GM18498 (cell line): ENCODE measurements around the gene CCDC106.

Experiments
- ATAC-seq: cut with Tn5 transposase; IDR thresholded peaks from one replicate; pipeline ENCODE4 v1.9.1; 2021; ENCODE audit warnings: mild to moderate bottlenecking, moderate library complexity; ENCODE audit not compliant: unreplicated experiment

The CCDC106 gene

DNA sequence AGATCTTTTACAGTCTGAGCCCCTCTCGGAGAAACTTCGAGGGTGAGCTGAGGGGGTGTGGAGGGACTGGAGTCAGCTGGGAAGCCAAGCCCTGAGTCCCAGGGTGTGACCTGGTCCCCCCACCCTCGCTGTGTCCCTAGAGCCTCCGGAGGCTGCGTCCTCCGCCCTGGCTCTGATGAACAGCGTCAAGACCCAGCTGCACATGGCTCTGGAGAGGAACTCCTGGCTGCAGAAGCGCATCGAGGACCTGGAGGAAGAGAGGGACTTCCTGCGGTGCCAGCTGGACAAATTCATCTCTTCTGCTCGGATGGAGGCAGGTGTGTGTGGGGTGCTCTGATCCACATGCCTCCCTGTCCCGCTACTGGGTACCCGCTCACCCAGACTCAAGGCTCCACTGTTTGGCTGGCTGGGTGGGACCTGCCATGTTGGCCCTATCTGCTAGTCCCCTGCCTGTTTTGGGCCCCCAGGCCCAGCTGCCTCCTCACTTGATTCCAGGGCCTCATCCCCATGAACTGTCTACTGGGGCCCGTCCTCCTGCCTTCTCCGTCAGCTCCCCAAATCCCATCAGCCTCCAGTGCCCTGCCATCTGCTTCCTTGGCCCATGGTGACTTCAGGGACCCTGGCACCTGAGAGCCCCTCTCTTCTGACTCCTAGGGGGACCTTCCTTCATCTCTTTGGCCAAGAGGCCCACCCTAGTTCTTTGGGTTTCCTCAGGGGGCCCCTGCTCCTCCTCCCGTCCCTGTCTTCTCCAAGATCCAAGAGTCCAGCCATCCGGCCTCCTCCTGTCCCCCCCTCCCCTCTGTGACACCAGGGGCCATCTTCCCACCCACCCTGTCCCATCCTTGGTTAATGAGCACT lies 1.5 kb downstream of the CCDC106 start:
- ATAC-seq = no peak

- no peak for ATAC-seq
These were observed 2.1 kb downstream of the CCDC106 start for GRCh38 chr19:55650126-55650557.

DNA sequence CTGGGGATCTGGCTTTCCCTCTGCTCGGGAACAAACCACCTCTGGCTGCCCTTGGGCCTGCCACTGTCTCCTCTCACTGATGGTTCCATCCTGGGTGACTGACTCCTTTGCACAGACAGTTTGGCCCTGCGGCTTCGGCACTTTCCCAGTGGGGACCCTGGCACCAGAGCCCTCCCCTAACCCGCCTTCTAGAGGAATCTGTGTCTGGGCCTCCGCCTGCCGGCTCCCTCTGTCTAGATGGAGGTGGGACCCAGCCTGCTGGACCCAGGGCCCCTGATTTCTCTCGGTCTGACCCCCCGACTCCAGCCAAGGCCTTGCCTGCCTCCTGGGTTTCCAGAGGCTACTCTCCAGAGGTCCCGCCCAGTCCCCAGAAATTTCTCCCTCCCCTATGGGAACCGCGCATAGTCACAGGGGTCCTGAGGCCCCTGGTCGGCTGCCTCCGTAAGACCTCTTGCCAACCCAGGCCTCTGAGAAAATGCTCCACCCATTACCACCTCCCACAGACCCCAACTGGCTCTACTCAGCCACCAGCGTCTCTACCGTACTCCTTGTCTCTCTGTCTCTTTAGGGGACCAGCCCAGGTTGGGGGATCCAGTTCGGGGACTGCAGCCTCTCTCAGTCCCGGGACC lies 2.7 kb downstream of the CCDC106 start:
- no peak for ATAC-seq

- ATAC-seq = no peak
These were observed 3.2 kb downstream of the CCDC106 start for GRCh38 chr19:55651236-55651635.

- no peak for ATAC-seq
These were observed 4.5 kb downstream of the CCDC106 start for GRCh38 chr19:55652311-55653128.

GRCh38 chr19:55653651-55654322 lies 5.8 kb downstream of the CCDC106 start:
- ATAC-seq = peak; percentile 45

DNA sequence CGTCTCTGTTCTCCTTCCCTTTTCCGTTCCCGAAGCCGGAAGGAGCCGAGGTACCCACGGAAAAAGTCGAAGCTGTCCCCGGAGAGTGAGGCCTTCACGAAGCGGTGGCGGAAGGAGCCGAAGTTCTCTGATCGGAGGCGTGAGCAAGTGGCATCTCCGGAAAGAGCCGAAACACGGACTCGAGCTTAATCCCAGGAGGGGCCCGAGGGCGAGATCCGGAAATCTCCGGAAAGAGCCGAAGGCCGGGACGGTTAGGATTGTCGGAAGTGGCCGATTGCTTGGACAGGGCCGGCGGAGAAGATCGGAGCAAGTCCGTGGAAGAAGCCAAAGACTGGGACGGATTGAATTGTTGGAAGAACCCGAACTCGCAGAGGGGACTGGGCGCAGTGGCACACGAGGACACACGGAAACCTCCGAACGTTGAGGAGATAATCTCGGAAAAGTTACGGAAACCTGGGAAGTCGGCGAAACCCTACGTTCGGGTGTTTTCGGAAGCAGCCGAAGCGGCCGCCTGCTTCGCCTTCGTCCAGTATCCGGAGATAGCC lies 6.4 kb downstream of the CCDC106 start:
- ATAC-seq = peak; percentile 60

DNA sequence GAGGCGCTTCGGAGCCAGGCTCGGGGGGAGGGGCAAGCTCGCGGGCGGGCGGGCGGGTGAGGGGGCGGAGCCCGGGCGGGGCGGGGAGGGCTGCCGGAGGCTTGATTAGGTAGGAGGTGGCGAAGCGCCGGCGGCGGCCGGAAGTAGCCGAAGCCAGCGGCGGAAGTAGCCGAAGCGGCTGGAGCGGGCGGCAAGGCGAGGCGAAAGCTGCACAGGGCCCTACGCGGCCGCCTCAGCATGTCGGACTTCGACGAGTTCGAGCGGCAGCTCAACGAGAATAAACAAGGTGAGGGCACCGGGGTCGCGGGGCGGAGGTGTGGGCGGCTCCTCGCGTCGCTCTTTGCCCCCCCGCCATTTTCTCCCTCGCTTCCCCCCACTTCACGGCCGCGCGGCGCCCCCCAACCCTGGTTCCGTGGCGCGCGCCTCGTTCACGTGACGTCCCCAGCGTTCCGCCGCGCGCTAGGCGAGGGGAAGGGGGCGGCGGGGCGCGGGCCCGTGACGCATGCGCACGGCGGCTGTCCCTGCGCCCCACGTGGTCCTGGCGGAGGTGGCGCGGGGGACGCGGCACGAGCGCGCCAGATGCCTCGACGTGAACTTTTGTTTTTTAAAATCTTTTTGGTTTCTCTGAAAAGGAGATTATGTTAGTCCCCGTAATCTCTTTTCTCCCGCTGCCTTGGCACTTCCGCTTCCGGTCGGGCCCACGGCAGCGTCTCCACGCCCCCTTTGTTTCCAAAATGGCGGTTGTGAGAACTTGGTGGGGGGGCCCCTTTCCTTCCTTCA lies 7.0 kb downstream of the CCDC106 start, which contains the start of gene U2AF2:
U2AF2 (plus strand) TSS at position 168 of the 780 bp plus-strand sequence; CDS start at position 238, 70 bp downstream.
- ATAC-seq = peak; percentile 27

DNA sequence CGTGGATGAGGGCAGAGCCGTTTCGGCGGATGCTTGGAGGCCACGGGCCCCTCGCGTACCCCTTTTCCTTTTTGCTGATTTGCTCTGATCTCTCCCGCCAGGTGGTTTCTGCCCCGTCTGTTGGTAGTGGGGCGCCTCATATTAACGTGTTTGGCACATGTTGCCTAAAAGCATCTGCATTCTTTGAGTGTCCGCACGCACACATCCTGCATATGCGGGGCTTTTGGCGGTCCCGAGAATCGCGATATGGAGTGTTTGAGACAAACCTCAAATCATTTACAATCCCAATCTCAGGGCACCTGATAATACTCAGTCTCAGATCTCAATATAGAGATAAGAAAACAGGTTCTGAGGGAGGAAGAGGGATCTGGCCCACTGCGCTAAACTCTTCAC lies 7.6 kb downstream of the CCDC106 start:
- ATAC-seq = no peak

- no peak for ATAC-seq
These were observed 8.5 kb downstream of the CCDC106 start for GRCh38 chr19:55656552-55656951.

GRCh38 chr19:55656988-55657747 lies 9.2 kb downstream of the CCDC106 start:
- ATAC-seq = no peak

GRCh38 chr19:55658846-55659459 lies 10.9 kb downstream of the CCDC106 start:
- ATAC-seq = no peak

DNA sequence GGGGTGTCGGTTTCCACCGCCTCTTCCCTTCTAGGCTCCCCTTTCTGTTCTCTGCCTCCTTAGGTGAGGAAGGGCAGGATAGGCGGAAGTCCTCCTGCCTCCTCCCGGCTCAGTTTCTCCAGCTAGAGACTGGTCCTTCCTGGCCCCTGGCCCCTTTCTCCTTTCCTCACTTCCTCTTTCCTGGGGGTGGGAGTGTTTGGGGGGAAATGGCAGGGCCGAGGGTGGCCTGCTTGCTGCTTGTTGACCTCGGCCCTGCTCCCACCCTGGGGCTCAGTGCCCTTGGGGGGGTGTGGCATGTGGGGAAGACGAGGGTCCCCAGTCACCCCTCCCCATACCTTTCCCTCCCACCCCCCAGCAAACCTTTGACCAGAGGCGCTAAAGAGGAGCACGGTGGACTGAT lies 11.8 kb downstream of the CCDC106 start:
- no peak for ATAC-seq

DNA sequence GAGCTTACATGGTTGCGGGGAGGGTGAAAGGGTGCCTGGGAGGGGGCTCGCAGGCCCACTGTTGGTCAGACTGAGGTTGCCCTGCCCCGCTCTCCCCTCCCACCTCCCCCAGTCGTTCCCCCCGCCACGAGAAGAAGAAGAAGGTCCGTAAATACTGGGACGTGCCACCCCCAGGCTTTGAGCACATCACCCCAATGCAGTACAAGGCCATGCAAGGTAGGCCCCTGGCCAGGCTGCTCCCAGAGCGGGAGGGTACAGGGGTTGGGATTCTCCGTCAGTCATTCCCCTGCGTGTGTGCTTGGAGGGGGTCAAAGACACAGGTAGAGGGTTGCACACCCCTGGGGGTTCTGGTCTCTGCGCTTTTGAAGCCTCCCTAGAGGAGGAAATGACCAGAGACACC lies 12.4 kb downstream of the CCDC106 start:
- ATAC-seq = no peak

DNA sequence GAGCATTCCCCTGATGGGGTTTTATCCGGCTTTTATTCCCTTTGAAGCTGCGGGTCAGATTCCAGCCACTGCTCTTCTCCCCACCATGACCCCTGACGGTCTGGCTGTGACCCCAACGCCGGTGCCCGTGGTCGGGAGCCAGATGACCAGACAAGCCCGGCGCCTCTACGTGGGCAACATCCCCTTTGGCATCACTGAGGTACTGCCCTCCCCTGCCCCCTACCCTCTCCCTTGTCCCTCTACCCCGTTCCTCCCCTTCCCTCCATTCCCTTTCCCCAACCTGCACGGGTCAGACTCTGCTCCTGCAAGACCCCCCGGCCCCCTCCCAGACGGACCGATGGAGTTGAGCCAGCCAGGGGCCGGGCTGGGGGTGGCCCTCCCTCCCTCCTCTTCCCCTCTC lies 13.0 kb downstream of the CCDC106 start:
- no peak for ATAC-seq

- no peak for ATAC-seq
These were observed 13.8 kb downstream of the CCDC106 start for GRCh38 chr19:55661826-55662225.

DNA sequence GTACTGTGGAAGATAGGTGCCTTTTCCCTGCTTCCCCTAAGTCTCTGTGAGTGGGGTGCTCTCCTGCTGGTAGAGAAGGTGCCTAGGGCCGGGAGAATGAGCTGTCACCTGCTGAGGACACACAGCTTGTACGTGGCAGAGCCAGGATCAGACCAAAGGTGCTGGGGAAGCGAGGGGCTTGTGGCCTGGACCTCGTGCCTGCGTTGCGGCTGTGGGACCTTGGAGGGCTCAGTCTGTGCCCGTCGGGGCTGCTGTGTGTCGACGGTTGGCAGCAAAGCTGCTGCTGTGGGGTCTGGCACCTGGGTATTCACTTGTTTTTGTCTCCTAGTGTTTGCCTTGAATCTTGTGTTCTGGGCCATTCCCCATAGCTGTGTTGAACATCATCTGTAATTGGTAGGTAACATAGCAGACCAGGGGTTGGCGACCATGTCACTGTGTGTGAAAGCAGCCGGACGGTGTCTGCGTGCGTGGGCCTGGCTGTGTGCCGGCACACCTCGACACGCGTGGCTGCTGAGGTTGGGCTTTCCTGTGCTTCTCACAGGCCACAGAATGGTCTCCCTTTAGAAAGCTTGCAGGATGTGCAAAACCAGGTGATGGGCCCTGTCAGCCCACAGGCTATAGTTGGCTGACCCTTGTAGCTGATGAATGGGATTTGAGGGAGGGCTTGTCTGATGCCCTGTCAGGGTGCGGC lies 16.0 kb downstream of the CCDC106 start:
- no peak for ATAC-seq
